Activated T-cell treated with anti-CD3 and anti-CD28 coated beads for 1 hour (primary cell): ENCODE measurements around the gene SRA1.

ENCODE experiments used
- DNase-seq: peaks from one replicate; pipeline ENCODE4 v3.0.0-alpha.2; 2020; ENCODE audit warnings: low read depth

Gene SRA1

GRCh38 chr5:140549237-140550144 lies 7.8 kb downstream of the SRA1 start:
- no peak for DNase-seq

- no peak for DNase-seq
These were observed 8.5 kb downstream of the SRA1 start for GRCh38 chr5:140548791-140549190.

GRCh38 chr5:140548300-140548688 lies 9.0 kb downstream of the SRA1 start:
- no peak for DNase-seq

- DNase-seq, result peak; percentile 75
These were observed 9.6 kb downstream of the SRA1 start, which contains the start of gene EIF4EBP3 for GRCh38 chr5:140547508-140548299. TSS of gene EIF4EBP3 (plus strand) at chr5:140547662. CDS start at chr5:140547738, 76 bp downstream.

- no peak for DNase-seq
These were observed 10.3 kb downstream of the SRA1 start for GRCh38 chr5:140546851-140547507.

GRCh38 chr5:140545606-140546005 lies 11.7 kb downstream of the SRA1 start:
- no peak for DNase-seq

- DNase-seq, result no peak
These were observed 12.3 kb downstream of the SRA1 start for GRCh38 chr5:140544986-140545385.

- no peak for DNase-seq
These were observed 14.3 kb downstream of the SRA1 start for GRCh38 chr5:140542972-140543371.

GRCh38 chr5:140540227-140540626 lies 17.0 kb downstream of the SRA1 start:
- DNase-seq, result no peak

- DNase-seq, result no peak
These were observed 33.3 kb downstream of the SRA1 start for GRCh38 chr5:140524003-140524402.

- no peak for DNase-seq
These were observed 44.1 kb downstream of the SRA1 start for GRCh38 chr5:140513124-140513523.

GRCh38 chr5:140509898-140510297 lies 47.4 kb downstream of the SRA1 start:
- DNase-seq, result no peak

GRCh38 chr5:140502834-140503233 lies 54.4 kb downstream of the SRA1 start:
- DNase-seq, result no peak
